K562 (cell line): ENCODE data around the gene DAPK3. TPM values are rescaled to one million over a fixed set of nuclear protein-coding genes. Genes with fewer than 3 reads are reported as not detected.

ENCODE experiments used
- CEBPG ChIP-seq, 3 experiments: fragments of 200-800 bp in 1 of 3; sonication (Bioruptor generic) in 1 of 3; sonication (generic) in 1 of 3; formaldehyde crosslinking in 1 of 3; IDR thresholded peaks in 2 of 3; conservative IDR thresholded peaks in 1 of 3; 2 replicates each; pipeline versions ENCODE4 v1.6.1 to v1.8.0; 2016 to 2022; ENCODE audit warnings: missing compliant biosample characterization in 2 of 3, missing genetic modification characterization in 2 of 3, mild to moderate bottlenecking in 1 of 3, missing genetic modification reagents in 1 of 3
- FOXP4 ChIP-seq: sonication (generic); formaldehyde crosslinking; IDR thresholded peaks from 2 replicates; pipeline ENCODE4 v1.8.0; 2022; ENCODE audit warnings: mild to moderate bottlenecking, missing genetic modification reagents, borderline replicate concordance
- GATA2 ChIP-seq: sonication (generic); formaldehyde crosslinking; IDR thresholded peaks from 2 replicates; pipeline ENCODE4 v1.4.0; 2020; ENCODE audit warnings: mild to moderate bottlenecking, missing genetic modification reagents
- HDAC2 ChIP-seq: fragments of 450-650 bp; IDR thresholded peaks from 2 replicates; pipeline ENCODE4 v1.6.1; 2016; ENCODE audit warnings: mild to moderate bottlenecking
- HEY1 ChIP-seq: fragments of 250-450 bp; sonication (Bioruptor Pico); IDR thresholded peaks from 2 replicates; pipeline ENCODE4 v1.5.0; 2020; ENCODE audit warnings: mild to moderate bottlenecking, moderate library complexity, borderline replicate concordance
- KLF1 ChIP-seq: fragments of 450-650 bp; IDR thresholded peaks from 2 replicates; pipeline ENCODE4 v1.6.1; 2016; ENCODE audit warnings: missing genetic modification characterization, missing compliant biosample characterization
- MYBL2 ChIP-seq, 2 experiments: fragments of 450-650 bp in 1 of 2; sonication (generic) in 1 of 2; formaldehyde crosslinking in 1 of 2; IDR thresholded peaks; 2 replicates each; pipeline versions ENCODE4 v1.6.1 to v1.8.1; 2017 to 2022; ENCODE audit warnings: borderline replicate concordance in 1 of 2, inconsistent platforms in 1 of 2, low read depth in 1 of 2, mild to moderate bottlenecking in 1 of 2, missing genetic modification reagents in 1 of 2, moderate library complexity in 1 of 2
- NR4A1 ChIP-seq, 2 experiments: fragments of 250-450 bp in 1 of 2; fragments of 450-650 bp in 1 of 2; sonication (Bioruptor Pico) in 1 of 2; IDR thresholded peaks; 2 replicates each; pipeline versions ENCODE4 v1.4.0 to v1.6.1; 2016 to 2020; ENCODE audit warnings: mild to moderate bottlenecking in 2 of 2, missing compliant biosample characterization in 1 of 2, missing genetic modification characterization in 1 of 2, moderate library complexity in 1 of 2
- PRMT5 ChIP-seq: sonication (generic); formaldehyde crosslinking; IDR thresholded peaks from 2 replicates; pipeline ENCODE4 v1.5.0; 2020; ENCODE audit warnings: missing genetic modification reagents
- RAD51 ChIP-seq: fragments of 450-650 bp; IDR thresholded peaks from 2 replicates; pipeline ENCODE4 v1.7.1; 2016; ENCODE audit warnings: low read depth, mild to moderate bottlenecking, borderline replicate concordance
- SIRT6 ChIP-seq: IDR thresholded peaks from one replicate; pipeline ENCODE4 v1.6.1; 2012; ENCODE audit warnings: low read depth, mild to moderate bottlenecking, control low read depth, inconsistent platforms, low read length, moderate library complexity
- WHSC1 ChIP-seq: IDR thresholded peaks from one replicate; pipeline ENCODE4 v1.6.1; 2012; ENCODE audit warnings: low read length, control low read depth, inconsistent platforms
- ZNF280B ChIP-seq: fragments of 250-450 bp; sonication (Bioruptor Pico); IDR thresholded peaks from 2 replicates; pipeline ENCODE4 v1.5.1; 2021; ENCODE audit warnings: mild to moderate bottlenecking
- ZNF311 ChIP-seq: fragments of 250-450 bp; sonication (Bioruptor Pico); IDR thresholded peaks from 2 replicates; pipeline ENCODE4 v1.4.0; 2020; ENCODE audit warnings: mild to moderate bottlenecking, moderate library complexity
- polyA plus RNA-seq, 8 experiments: library from polyadenylated mRNA; depleted of rRNA in 4 of 8; stranded (reverse) in 5 of 8; unstranded in 3 of 8; fragments of >200 nt; fragmentation: Nextera tagmentation in 2 of 8; fragmentation: Illumina TruSeq in 1 of 8; extraction: Ambion mirVana in 2 of 8; extraction: Trizol in 1 of 8; gene quantifications; 2 replicates each; pipeline versions ENCODE4 v1.2.1 to v1.2.3, GENCODE V29; 2011 to 2014; ENCODE audit warnings: inconsistent platforms in 1 of 8, missing spikeins in 1 of 8
- total RNA-seq, 7 experiments: library from RNA; depleted of rRNA in 6 of 7; stranded (reverse); fragments of >200 nt in 6 of 7; fragmentation: Illumina TruSeq in 2 of 7; extraction: Trizol in 2 of 7; gene quantifications; 2 replicates each; pipeline versions ENCODE4 v1.2.1 to v1.2.3, GENCODE V29; 2011 to 2021; ENCODE audit warnings: low replicate concordance in 1 of 7
- TF ChIP-seq, protein P1 (sequence below): sonication (generic); formaldehyde crosslinking; IDR thresholded peaks from 2 replicates; pipeline ENCODE4 v1.8.0; 2022; ENCODE audit warnings: mild to moderate bottlenecking, low read depth, missing genetic modification reagents
- TF ChIP-seq, protein P2 (sequence below): fragments of 250-450 bp; sonication (Bioruptor Pico); IDR thresholded peaks from 2 replicates; pipeline ENCODE4 v1.5.0; 2021
- TF ChIP-seq, protein P3 (sequence below): sonication (generic); formaldehyde crosslinking; IDR thresholded peaks from 2 replicates; pipeline ENCODE4 v1.8.0; 2022; ENCODE audit warnings: mild to moderate bottlenecking, missing genetic modification reagents

The DAPK3 gene
- total and polyA plus RNA-seq, 9 of the 15 experiments (the other 6 are each of a cell fraction or from before 2014, with no cell fraction given) = 0.14 to 63.4 (median 25.0) TPM

- TF ChIP-seq MYBL2 (IDR thresholded peaks at IDR 0.05; ENCODE audit: low read depth) (no peak), MYBL2 (CRISPR knock-in tag; IDR thresholded peaks at IDR 0.05; ENCODE audit: borderline replicate concordance) (no peak), GATA2 (no peak), SIRT6 (no peak), ZNF280B (CRISPR knock-in tag) (no peak), PRMT5 (CRISPR knock-in tag) (no peak), WHSC1 (no peak), RAD51 (no peak), FOXP4 (no peak), HDAC2 (no peak), KLF1 (tag) (peak; percentile 66; the same call in 1 of the 2 replicates), NR4A1 (CRISPR knock-in tag; IDR thresholded peaks at IDR 0.05) (no peak), NR4A1 (tag; IDR thresholded peaks at IDR 0.05) (no peak), CEBPG (CRISPR knock-in tag; IDR thresholded peaks at IDR 0.05) (no peak), CEBPG (tag; conservative IDR thresholded peaks at IDR 0.05 in 1 of 2, IDR thresholded peaks at IDR 0.05 in 1 of 2) (no peak), ZNF311 (CRISPR knock-in tag) (no peak), HEY1 (CRISPR knock-in tag) (no peak)
- TF ChIP-seq, protein P1, sequence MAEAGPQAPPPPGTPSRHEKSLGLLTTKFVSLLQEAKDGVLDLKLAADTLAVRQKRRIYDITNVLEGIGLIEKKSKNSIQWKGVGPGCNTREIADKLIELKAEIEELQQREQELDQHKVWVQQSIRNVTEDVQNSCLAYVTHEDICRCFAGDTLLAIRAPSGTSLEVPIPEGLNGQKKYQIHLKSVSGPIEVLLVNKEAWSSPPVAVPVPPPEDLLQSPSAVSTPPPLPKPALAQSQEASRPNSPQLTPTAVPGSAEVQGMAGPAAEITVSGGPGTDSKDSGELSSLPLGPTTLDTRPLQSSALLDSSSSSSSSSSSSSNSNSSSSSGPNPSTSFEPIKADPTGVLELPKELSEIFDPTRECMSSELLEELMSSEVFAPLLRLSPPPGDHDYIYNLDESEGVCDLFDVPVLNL (CRISPR knock-in tag) = no peak
- TF ChIP-seq, protein P2, sequence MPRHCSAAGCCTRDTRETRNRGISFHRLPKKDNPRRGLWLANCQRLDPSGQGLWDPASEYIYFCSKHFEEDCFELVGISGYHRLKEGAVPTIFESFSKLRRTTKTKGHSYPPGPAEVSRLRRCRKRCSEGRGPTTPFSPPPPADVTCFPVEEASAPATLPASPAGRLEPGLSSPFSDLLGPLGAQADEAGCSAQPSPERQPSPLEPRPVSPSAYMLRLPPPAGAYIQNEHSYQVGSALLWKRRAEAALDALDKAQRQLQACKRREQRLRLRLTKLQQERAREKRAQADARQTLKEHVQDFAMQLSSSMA (CRISPR knock-in tag) = no peak
- TF ChIP-seq, protein P3, sequence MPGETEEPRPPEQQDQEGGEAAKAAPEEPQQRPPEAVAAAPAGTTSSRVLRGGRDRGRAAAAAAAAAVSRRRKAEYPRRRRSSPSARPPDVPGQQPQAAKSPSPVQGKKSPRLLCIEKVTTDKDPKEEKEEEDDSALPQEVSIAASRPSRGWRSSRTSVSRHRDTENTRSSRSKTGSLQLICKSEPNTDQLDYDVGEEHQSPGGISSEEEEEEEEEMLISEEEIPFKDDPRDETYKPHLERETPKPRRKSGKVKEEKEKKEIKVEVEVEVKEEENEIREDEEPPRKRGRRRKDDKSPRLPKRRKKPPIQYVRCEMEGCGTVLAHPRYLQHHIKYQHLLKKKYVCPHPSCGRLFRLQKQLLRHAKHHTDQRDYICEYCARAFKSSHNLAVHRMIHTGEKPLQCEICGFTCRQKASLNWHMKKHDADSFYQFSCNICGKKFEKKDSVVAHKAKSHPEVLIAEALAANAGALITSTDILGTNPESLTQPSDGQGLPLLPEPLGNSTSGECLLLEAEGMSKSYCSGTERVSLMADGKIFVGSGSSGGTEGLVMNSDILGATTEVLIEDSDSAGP (CRISPR knock-in tag) = no peak
Measured at GRCh38 chr19:3970808-3971598, at the start of gene DAPK3 (continued).
